Measurements from ENCODE around the gene TBCEL.

Gene TBCEL

GRCh38 chr11:120996973-120997372 lies 26.9 kb upstream of the TBCEL start:
- Histone ChIP-seq H3K4me2 (ENCODE audit: low read length) (no peak overlapping the region), H3K27me3 (ENCODE audit: control insufficient read depth, low read length) (peaks cover 8% of the 10 kb centered on the region; the same call in 1 of the 2 replicates)

GRCh38 chr11:120998581-120998980 lies 25.3 kb upstream of the TBCEL start:
- H3K4me2 ChIP-seq (ENCODE audit: low read length), result no peak overlapping the region
- H3F3A ChIP-seq (ENCODE audit: control insufficient read depth, insufficient read depth), result no peaks in the 10 kb centered on the region
- no peak overlapping the region for H3K4me3 ChIP-seq (ENCODE audit: low read length)
- no peaks in the 10 kb centered on the region for H3K79me2 ChIP-seq (ENCODE audit: control insufficient read depth, low read length)
- H3K27ac ChIP-seq (ENCODE audit: low read depth, low read length), result no peak overlapping the region
- H3K9me2 ChIP-seq (replicated peaks; ENCODE audit: control insufficient read depth, low read length), result no peaks in the 10 kb centered on the region
- H3K4me1 ChIP-seq (ENCODE audit: control insufficient read depth, low read length), result no peaks in the 10 kb centered on the region
- H4K20me1 ChIP-seq (ENCODE audit: control insufficient read depth, insufficient read depth, low read depth, low read length), result no peaks in the 10 kb centered on the region
- no peak for TF ChIP-seq CTCF (IDR thresholded peaks at IDR 0.05; ENCODE audit: low read depth, low read length, poor library complexity, severe bottlenecking)
- TF ChIP-seq EZH2phosphoT487 (IDR thresholded peaks at IDR 0.05; ENCODE audit: borderline replicate concordance, low read length), result no peak
- no peaks in the 10 kb centered on the region for H3K36me3 ChIP-seq (ENCODE audit: control insufficient read depth, low read length)
- no peaks in the 10 kb centered on the region for H3K9me3 ChIP-seq (ENCODE audit: control insufficient read depth, insufficient read depth, low read length)
- H3K27me3 ChIP-seq (ENCODE audit: control insufficient read depth, low read length), result peaks cover 8% of the 10 kb centered on the region; the same call in 1 of the 2 replicates

More at GRCh38 chr11:120996973-120997372, 26.9 kb upstream of the TBCEL start:
- no peaks in the 10 kb centered on the region for H3K9me2 ChIP-seq (replicated peaks; ENCODE audit: control insufficient read depth, low read length)
- no peaks in the 10 kb centered on the region for H3K9me3 ChIP-seq (ENCODE audit: control insufficient read depth, insufficient read depth, low read length)
- H3F3A ChIP-seq (ENCODE audit: control insufficient read depth, insufficient read depth), result no peaks in the 10 kb centered on the region
- H3K4me1 ChIP-seq (ENCODE audit: control insufficient read depth, low read length), result no peaks in the 10 kb centered on the region
- H3K4me3 ChIP-seq (ENCODE audit: low read length), result no peak overlapping the region
- H3K27ac ChIP-seq (ENCODE audit: low read depth, low read length), result no peak overlapping the region
- no peaks in the 10 kb centered on the region for H4K20me1 ChIP-seq (ENCODE audit: control insufficient read depth, insufficient read depth, low read depth, low read length)
- H3K36me3 ChIP-seq (ENCODE audit: control insufficient read depth, low read length), result no peaks in the 10 kb centered on the region
- TF ChIP-seq CTCF (IDR thresholded peaks at IDR 0.05; ENCODE audit: low read depth, low read length, poor library complexity, severe bottlenecking) (no peak), EZH2phosphoT487 (IDR thresholded peaks at IDR 0.05; ENCODE audit: borderline replicate concordance, low read length) (no peak)
- H3K79me2 ChIP-seq (ENCODE audit: control insufficient read depth, low read length), result no peaks in the 10 kb centered on the region

- Histone ChIP-seq H3K4me2 (ENCODE audit: low read length) (no peak overlapping the region), H3K9me2 (replicated peaks; ENCODE audit: control insufficient read depth, low read length) (no peaks in the 10 kb centered on the region), H3K4me3 (ENCODE audit: low read length) (no peak overlapping the region), H3K36me3 (ENCODE audit: control insufficient read depth, low read length) (no peaks in the 10 kb centered on the region), H3F3A (ENCODE audit: control insufficient read depth, insufficient read depth) (no peaks in the 10 kb centered on the region), H3K27me3 (ENCODE audit: control insufficient read depth, low read length) (0 out of 2 replicates have a peak, but pooled peaks cover 3% of the 10 kb centered on the region), H4K20me1 (ENCODE audit: control insufficient read depth, insufficient read depth, low read depth, low read length) (no peaks in the 10 kb centered on the region), H3K4me1 (ENCODE audit: control insufficient read depth, low read length) (no peaks in the 10 kb centered on the region), H3K9me3 (ENCODE audit: control insufficient read depth, insufficient read depth, low read length) (no peaks in the 10 kb centered on the region), H3K79me2 (ENCODE audit: control insufficient read depth, low read length) (no peaks in the 10 kb centered on the region), H3K27ac (ENCODE audit: low read depth, low read length) (no peak overlapping the region)
- no peak for TF ChIP-seq EZH2phosphoT487 (IDR thresholded peaks at IDR 0.05; ENCODE audit: borderline replicate concordance, low read length)
- TF ChIP-seq CTCF (IDR thresholded peaks at IDR 0.05; ENCODE audit: low read depth, low read length, poor library complexity, severe bottlenecking), result no peak
Measured at GRCh38 chr11:121004206-121004840, 19.6 kb upstream of the TBCEL start.

Data from DOHH2 (cell line).